Hair follicular keratinocyte (primary cell): ENCODE data around the gene NPAT. TPM values are rescaled to one million over a fixed set of nuclear protein-coding genes. Genes with fewer than 3 reads are reported as not detected.

Source experiments
- total RNA-seq: library from RNA; depleted of rRNA; stranded (reverse); fragments of >200 nt; gene quantifications from 2 replicates; pipeline ENCODE4 v1.2.3, GENCODE V29; 2015

Gene NPAT
- total RNA-seq, result 6.4 and 9.3 TPM in 2 replicates

DNA sequence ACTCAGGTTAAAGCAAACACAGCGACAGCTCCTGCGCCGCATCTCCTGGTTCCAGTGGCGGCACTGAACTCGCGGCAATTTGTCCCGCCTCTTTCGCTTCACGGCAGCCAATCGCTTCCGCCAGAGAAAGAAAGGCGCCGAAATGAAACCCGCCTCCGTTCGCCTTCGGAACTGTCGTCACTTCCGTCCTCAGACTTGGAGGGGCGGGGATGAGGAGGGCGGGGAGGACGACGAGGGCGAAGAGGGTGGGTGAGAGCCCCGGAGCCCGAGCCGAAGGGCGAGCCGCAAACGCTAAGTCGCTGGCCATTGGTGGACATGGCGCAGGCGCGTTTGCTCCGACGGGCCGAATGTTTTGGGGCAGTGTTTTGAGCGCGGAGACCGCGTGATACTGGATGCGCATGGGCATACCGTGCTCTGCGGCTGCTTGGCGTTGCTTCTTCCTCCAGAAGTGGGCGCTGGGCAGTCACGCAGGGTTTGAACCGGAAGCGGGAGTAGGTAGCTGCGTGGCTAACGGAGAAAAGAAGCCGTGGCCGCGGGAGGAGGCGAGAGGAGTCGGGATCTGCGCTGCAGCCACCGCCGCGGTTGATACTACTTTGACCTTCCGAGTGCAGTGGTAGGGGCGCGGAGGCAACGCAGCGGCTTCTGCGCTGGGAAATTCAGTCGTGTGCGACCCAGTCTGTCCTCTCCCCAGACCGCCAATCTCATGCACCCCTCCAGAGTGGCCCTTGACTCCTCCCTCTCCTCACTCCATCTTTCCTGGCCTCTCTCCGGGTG lies at the start of gene NPAT, which contains the start of gene ATM:
Gene NPAT (minus strand): TSS at position 65 of the 774 bp plus-strand sequence. CDS start 102 bp downstream, outside the sequence.
Gene ATM (plus strand): TSS at position 494 of the 774 bp plus-strand sequence. CDS start 4,558 bp downstream, outside the sequence.

GRCh38 chr11:108121274-108122155 lies 100.9 kb downstream of the NPAT start, which contains the start of gene ACAT1:
TSS of gene ACAT1 (plus strand) at chr11:108121567. CDS start at chr11:108121607, 40 bp downstream.

Other genes with a start within 250 kb of the NPAT start
- gene CUL5, start 213.7 kb downstream of the NPAT start, total RNA-seq, result 16.8 and 27.0 TPM in 2 replicates
- 91.8 and 92.9 TPM in 2 replicates for gene ACAT1, start 101.1 kb downstream of the NPAT start, total RNA-seq
- 34.2 and 36.2 TPM in 2 replicates for gene ATM, start 429 bp upstream of the NPAT start, total RNA-seq
- 0.23 and 1.1 TPM in 2 replicates for gene C11orf65, start 244.9 kb upstream of the NPAT start, total RNA-seq